ENCODE results near the gene LYL1. TPM values are rescaled to one million over a fixed set of nuclear protein-coding genes. Genes with fewer than 3 reads are reported as not detected.

LYL1 gene
- total RNA-seq, 2 donors from 2014 or later: 6.9 to 17.9 TPM

- H3K27ac Mint-ChIP-seq: no peak overlapping the region
- H3K9me3 ChIP-seq (ENCODE audit: control insufficient read depth, low read length, poor library complexity, severe bottlenecking): no peaks in the 10 kb centered on the region
- ATAC-seq: no peak
- no peak overlapping the region for H3K4me3 Mint-ChIP-seq
- H3K27me3 Mint-ChIP-seq: peaks cover 4% of the 10 kb centered on the region
- no peak for DNase-seq
- H3K4me1 Mint-ChIP-seq: peaks cover 6% of the 10 kb centered on the region
- no peaks in the 10 kb centered on the region for H3K36me3 Mint-ChIP-seq (ENCODE audit: low read depth)
Measured at GRCh38 chr19:13077240-13077639, 25.4 kb downstream of the LYL1 start.

- no peak for ATAC-seq
Measured at GRCh38 chr19:13076787-13077186, 25.9 kb downstream of the LYL1 start.

GRCh38 chr19:13076320-13076719 is 26.3 kb downstream of the LYL1 start:
- no peak for DNase-seq
- Mint-ChIP-seq H3K27ac (no peak overlapping the region), H3K4me1 (peaks cover 6% of the 10 kb centered on the region), H3K36me3 (ENCODE audit: low read depth) (no peaks in the 10 kb centered on the region), H3K27me3 (peaks cover 4% of the 10 kb centered on the region), H3K4me3 (no peak overlapping the region)
- no peak for ATAC-seq
- H3K9me3 ChIP-seq (ENCODE audit: control insufficient read depth, low read length, poor library complexity, severe bottlenecking): no peaks in the 10 kb centered on the region

More at GRCh38 chr19:13076787-13077186, 25.9 kb downstream of the LYL1 start:
- Mint-ChIP-seq H3K27ac (no peak overlapping the region), H3K4me1 (peaks cover 6% of the 10 kb centered on the region), H3K27me3 (peaks cover 4% of the 10 kb centered on the region), H3K36me3 (ENCODE audit: low read depth) (no peaks in the 10 kb centered on the region), H3K4me3 (no peak overlapping the region)
- H3K9me3 ChIP-seq (ENCODE audit: control insufficient read depth, low read length, poor library complexity, severe bottlenecking): no peaks in the 10 kb centered on the region
- no peak for DNase-seq

GRCh38 chr19:13074378-13074777 is 28.3 kb downstream of the LYL1 start:
- no peak overlapping the region for H3K4me3 Mint-ChIP-seq
- peaks cover 16% of the 10 kb centered on the region for H3K27me3 Mint-ChIP-seq
- DNase-seq: no peak
- no peaks in the 10 kb centered on the region for H3K9me3 ChIP-seq (ENCODE audit: control insufficient read depth, low read length, poor library complexity, severe bottlenecking)
- no peak overlapping the region for H3K27ac Mint-ChIP-seq
- H3K36me3 Mint-ChIP-seq (ENCODE audit: low read depth): no peaks in the 10 kb centered on the region
- peaks cover 6% of the 10 kb centered on the region for H3K4me1 Mint-ChIP-seq
- no peak for ATAC-seq

- no peak overlapping the region for H3K27ac Mint-ChIP-seq
- H3K27me3 Mint-ChIP-seq: peaks cover 26% of the 10 kb centered on the region
Measured at GRCh38 chr19:13073263-13073662, 29.4 kb downstream of the LYL1 start.

GRCh38 chr19:13072188-13072908 is 30.3 kb downstream of the LYL1 start:
- Mint-ChIP-seq H3K4me1 (no peaks in the 10 kb centered on the region), H3K4me3 (no peak overlapping the region), H3K27me3 (peaks cover 30% of the 10 kb centered on the region), H3K36me3 (ENCODE audit: low read depth) (no peaks in the 10 kb centered on the region), H3K27ac (no peak overlapping the region)
- H3K9me3 ChIP-seq (ENCODE audit: control insufficient read depth, low read length, poor library complexity, severe bottlenecking): no peaks in the 10 kb centered on the region
- ATAC-seq: no peak
- no peak for DNase-seq

More at GRCh38 chr19:13073263-13073662, 29.4 kb downstream of the LYL1 start:
- no peak for DNase-seq
- no peaks in the 10 kb centered on the region for H3K9me3 ChIP-seq (ENCODE audit: control insufficient read depth, low read length, poor library complexity, severe bottlenecking)
- ATAC-seq: no peak
- no peaks in the 10 kb centered on the region for H3K36me3 Mint-ChIP-seq (ENCODE audit: low read depth)
- peaks cover 2% of the 10 kb centered on the region for H3K4me1 Mint-ChIP-seq
- no peak overlapping the region for H3K4me3 Mint-ChIP-seq

GRCh38 chr19:13071444-13072187 is 31.0 kb downstream of the LYL1 start:
- H3K4me3 Mint-ChIP-seq: no peak overlapping the region
- ATAC-seq: no peak
- no peaks in the 10 kb centered on the region for H3K36me3 Mint-ChIP-seq (ENCODE audit: low read depth)
- H3K27me3 Mint-ChIP-seq: peaks cover 30% of the 10 kb centered on the region
- no peaks in the 10 kb centered on the region for H3K4me1 Mint-ChIP-seq
- DNase-seq: no peak
- H3K27ac Mint-ChIP-seq: no peak overlapping the region
- H3K9me3 ChIP-seq (ENCODE audit: control insufficient read depth, low read length, poor library complexity, severe bottlenecking): no peaks in the 10 kb centered on the region

GRCh38 chr19:13070425-13071140 is 32.1 kb downstream of the LYL1 start:
- Mint-ChIP-seq H3K4me3 (no peak overlapping the region), H3K27ac (peak overlapping the region; percentile 39), H3K36me3 (ENCODE audit: low read depth) (no peaks in the 10 kb centered on the region), H3K4me1 (no peaks in the 10 kb centered on the region), H3K27me3 (peaks cover 30% of the 10 kb centered on the region)
- DNase-seq: no peak
- ATAC-seq: no peak
- H3K9me3 ChIP-seq (ENCODE audit: control insufficient read depth, low read length, poor library complexity, severe bottlenecking): no peaks in the 10 kb centered on the region

- no peak overlapping the region for H3K4me3 Mint-ChIP-seq
- no peak overlapping the region for H3K27ac Mint-ChIP-seq
- H3K4me1 Mint-ChIP-seq: no peaks in the 10 kb centered on the region
- no peaks in the 10 kb centered on the region for H3K9me3 ChIP-seq (ENCODE audit: control insufficient read depth, low read length, poor library complexity, severe bottlenecking)
- DNase-seq (no peak), ATAC-seq (no peak)
- H3K27me3 Mint-ChIP-seq: peaks cover 35% of the 10 kb centered on the region
- no peaks in the 10 kb centered on the region for H3K36me3 Mint-ChIP-seq (ENCODE audit: low read depth)
Measured at GRCh38 chr19:13069415-13070359, 33.0 kb downstream of the LYL1 start.

- no peaks in the 10 kb centered on the region for H3K36me3 Mint-ChIP-seq (ENCODE audit: low read depth)
- no peak overlapping the region for H3K27ac Mint-ChIP-seq
- no peaks in the 10 kb centered on the region for H3K4me1 Mint-ChIP-seq
- H3K27me3 Mint-ChIP-seq: peaks cover 36% of the 10 kb centered on the region
- ATAC-seq (no peak), DNase-seq (no peak)
- no peak overlapping the region for H3K4me3 Mint-ChIP-seq
- no peaks in the 10 kb centered on the region for H3K9me3 ChIP-seq (ENCODE audit: control insufficient read depth, low read length, poor library complexity, severe bottlenecking)
Measured at GRCh38 chr19:13068085-13068846, 34.4 kb downstream of the LYL1 start.

GRCh38 chr19:13066933-13067807 is 35.5 kb downstream of the LYL1 start:
- no peak for DNase-seq
- no peaks in the 10 kb centered on the region for H3K36me3 Mint-ChIP-seq (ENCODE audit: low read depth)
- H3K27ac Mint-ChIP-seq: no peak overlapping the region
- no peaks in the 10 kb centered on the region for H3K4me1 Mint-ChIP-seq
- no peak overlapping the region for H3K4me3 Mint-ChIP-seq
- H3K27me3 Mint-ChIP-seq: peaks cover 42% of the 10 kb centered on the region
- ATAC-seq: no peak
- H3K9me3 ChIP-seq (ENCODE audit: control insufficient read depth, low read length, poor library complexity, severe bottlenecking): no peaks in the 10 kb centered on the region
